ENCODE data around the gene EEF1G. TPM values are rescaled to one million over a fixed set of nuclear protein-coding genes. Genes with fewer than 3 reads are reported as not detected.

The EEF1G gene
- total RNA-seq, 3 donors from 2014 or later (not counting 1 experiment from before 2014, with no cell fraction given), result 628 to 754 (median 714) TPM

GRCh38 chr11:62512961-62513360, 60.7 kb downstream of the EEF1G start:
- H3K4me3 Mint-ChIP-seq, result no peak overlapping the region

More at GRCh38 chr11:62512961-62513360, 60.7 kb downstream of the EEF1G start:
- DNase-seq (no peak), ATAC-seq (no peak)
- Mint-ChIP-seq H3K9me3 (no peaks in the 10 kb centered on the region), H3K4me1 (peaks cover 16 to 32% of the 10 kb centered on the region in 2 donors), H3K36me3 (no peaks in the 10 kb centered on the region), H3K27ac (peak overlapping the region; percentile 26 to 46), H3K27me3 (ENCODE audit: low read depth in 2 of 2) (no peaks in the 10 kb centered on the region)
- Histone ChIP-seq H3K27me3 (ENCODE audit: control insufficient read depth, insufficient read depth, low read length) (no peaks in the 10 kb centered on the region), H3K27ac (ENCODE audit: low read length) (no peak overlapping the region), H3K4me3 (ENCODE audit: low read length) (no peak overlapping the region), H3K4me1 (ENCODE audit: control insufficient read depth, insufficient read depth, low read length) (peaks cover 7% of the 10 kb centered on the region), H3K36me3 (ENCODE audit: control insufficient read depth, insufficient read depth, low read length) (peaks cover 23% of the 10 kb centered on the region), H3K9me3 (ENCODE audit: control insufficient read depth, insufficient read depth, low read length) (no peaks in the 10 kb centered on the region)
- TF ChIP-seq, protein P1, sequence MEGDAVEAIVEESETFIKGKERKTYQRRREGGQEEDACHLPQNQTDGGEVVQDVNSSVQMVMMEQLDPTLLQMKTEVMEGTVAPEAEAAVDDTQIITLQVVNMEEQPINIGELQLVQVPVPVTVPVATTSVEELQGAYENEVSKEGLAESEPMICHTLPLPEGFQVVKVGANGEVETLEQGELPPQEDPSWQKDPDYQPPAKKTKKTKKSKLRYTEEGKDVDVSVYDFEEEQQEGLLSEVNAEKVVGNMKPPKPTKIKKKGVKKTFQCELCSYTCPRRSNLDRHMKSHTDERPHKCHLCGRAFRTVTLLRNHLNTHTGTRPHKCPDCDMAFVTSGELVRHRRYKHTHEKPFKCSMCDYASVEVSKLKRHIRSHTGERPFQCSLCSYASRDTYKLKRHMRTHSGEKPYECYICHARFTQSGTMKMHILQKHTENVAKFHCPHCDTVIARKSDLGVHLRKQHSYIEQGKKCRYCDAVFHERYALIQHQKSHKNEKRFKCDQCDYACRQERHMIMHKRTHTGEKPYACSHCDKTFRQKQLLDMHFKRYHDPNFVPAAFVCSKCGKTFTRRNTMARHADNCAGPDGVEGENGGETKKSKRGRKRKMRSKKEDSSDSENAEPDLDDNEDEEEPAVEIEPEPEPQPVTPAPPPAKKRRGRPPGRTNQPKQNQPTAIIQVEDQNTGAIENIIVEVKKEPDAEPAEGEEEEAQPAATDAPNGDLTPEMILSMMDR (IDR thresholded peaks at IDR 0.05), result no peak
- intact Hi-C loops (cut with micrococcal nuclease), result no loop called here
- WGBS (ENCODE audit: insufficient coverage), result 95% methylated on average over 8 of the region's 8 CpGs

Other genes with a start within 250 kb of the EEF1G start
- 1 to 10 TPM; 1.9 to 9.7 (median 3.4) TPM for gene ASRGL1, start 236.4 kb downstream of the EEF1G start, total RNA-seq
- not detected for gene SCGB1A1, start 154.9 kb downstream of the EEF1G start, total RNA-seq
- 100 to 1,000 TPM; 623 to 740 (median 677) TPM for gene AHNAK, start 27.1 kb downstream of the EEF1G start, total RNA-seq
- gene TUT1, start 17.6 kb upstream of the EEF1G start, total RNA-seq, result 10 to 100 TPM; 20.0 to 28.9 (median 26.2) TPM
- 100 to 1,000 TPM; 254 to 305 (median 259) TPM for gene MTA2, start 28.0 kb upstream of the EEF1G start, total RNA-seq
- gene EML3, start 38.9 kb upstream of the EEF1G start, total RNA-seq, result 100 to 1,000 TPM; 221 to 233 (median 232) TPM
- gene ROM1, start 39.4 kb upstream of the EEF1G start, total RNA-seq, result 1 to 10 TPM; 2.6 to 6.9 (median 3.9) TPM
- 10 to 100 TPM; 64.9 to 80.3 (median 77.9) TPM for gene B3GAT3, start 48.1 kb upstream of the EEF1G start, total RNA-seq
- gene GANAB, start 72.7 kb upstream of the EEF1G start, total RNA-seq, result 100 to 1,000 TPM; 236 to 275 (median 246) TPM
- gene INTS5, start 79.4 kb upstream of the EEF1G start, total RNA-seq, result 10 to 100 TPM; 13.9 to 20.3 (median 14.6) TPM
- gene C11orf98, start 91.3 kb upstream of the EEF1G start, total RNA-seq, result 10 to 100 TPM; 36.5 to 57.9 (median 39.1) TPM
- 10 to 100 TPM; 12.0 to 21.5 (median 13.7) TPM for gene CSKMT, start 91.4 kb upstream of the EEF1G start, total RNA-seq
- 1 to 10 TPM; 3.9 to 5.2 (median 4.0) TPM for gene UQCC3, start 97.8 kb upstream of the EEF1G start, total RNA-seq
- 10 to 100 TPM; 17.4 to 29.1 (median 20.4) TPM for gene LBHD1, start 98.4 kb upstream of the EEF1G start, total RNA-seq
- gene UBXN1, start 105.2 kb upstream of the EEF1G start, total RNA-seq, result 100 to 1,000 TPM; 179 to 238 (median 238) TPM
- gene LRRN4CL, start 115.6 kb upstream of the EEF1G start, total RNA-seq, result not detected
- gene BSCL2, start 133.5 kb upstream of the EEF1G start, total RNA-seq, result 10 to 100 TPM; 19.7 to 22.0 (median 21.2) TPM
- not detected for gene GNG3, start 133.8 kb upstream of the EEF1G start, total RNA-seq
- gene HNRNPUL2, start 153.6 kb upstream of the EEF1G start, total RNA-seq, result 10 to 100 TPM; 58.0 to 73.1 (median 69.3) TPM
- 10 to 100 TPM; 18.3 to 27.2 (median 23.2) TPM for gene TTC9C, start 154.6 kb upstream of the EEF1G start, total RNA-seq
- gene ZBTB3, start 180.3 kb upstream of the EEF1G start, total RNA-seq, result 1 to 10 TPM; 5.4 to 9.6 (median 8.8) TPM
- gene POLR2G, start 187.7 kb upstream of the EEF1G start, total RNA-seq, result 100 to 1,000 TPM; 110 to 120 (median 119) TPM
- gene TAF6L, start 197.5 kb upstream of the EEF1G start, total RNA-seq, result 10 to 100 TPM; 18.4 to 20.3 (median 18.8) TPM
- gene TMEM179B, start 213.5 kb upstream of the EEF1G start, total RNA-seq, result 10 to 100 TPM; 33.7 to 41.1 (median 36.3) TPM
- gene TMEM223, start 218.1 kb upstream of the EEF1G start, total RNA-seq, result 10 to 100 TPM in 1 of 3 donors, 1 to 10 TPM in 2; 4.8 to 10.0 (median 5.0) TPM
- gene NXF1, start 231.5 kb upstream of the EEF1G start, total RNA-seq, result 100 to 1,000 TPM; 284 to 341 (median 319) TPM

Measured in natural killer cell (primary cell).